ENCODE data around the gene CACNG5. TPM values are rescaled to one million over a fixed set of nuclear protein-coding genes. Genes with fewer than 3 reads are reported as not detected.

CACNG5 gene
- total RNA-seq, 2 donors from 2014 or later = not detected

DNA sequence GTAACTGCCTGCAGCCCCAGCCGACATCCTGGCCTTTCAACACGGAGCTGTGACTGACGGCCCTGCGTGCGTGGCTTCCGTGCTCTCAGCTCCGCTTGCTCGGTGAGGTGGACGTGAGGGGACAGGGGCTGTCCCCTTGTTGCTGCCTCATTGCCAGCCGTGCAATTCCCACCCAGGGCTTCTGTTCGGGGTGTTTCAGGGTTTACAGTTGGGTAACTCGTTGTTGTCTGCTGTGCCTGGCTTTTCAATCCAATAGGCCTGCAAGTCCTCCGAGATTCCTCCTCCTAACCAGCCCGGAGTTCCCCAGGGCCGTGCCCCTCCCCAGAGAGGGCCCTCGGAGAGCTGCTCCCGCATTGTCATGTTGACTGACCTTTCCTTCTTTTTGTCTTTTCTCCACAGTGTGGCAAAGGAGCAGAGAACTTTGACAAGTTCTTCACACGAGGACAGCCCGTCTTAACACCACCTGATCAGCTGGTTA is 31.4 kb upstream of the CACNG5 start:
- no peaks in the 10 kb centered on the region for H3K4me1 ChIP-seq
- H3K27ac ChIP-seq = no peak overlapping the region
- H3K9me3 ChIP-seq = no peaks in the 10 kb centered on the region
- H3K27me3 ChIP-seq = no peaks in the 10 kb centered on the region
- no peaks in the 10 kb centered on the region for H3K36me3 ChIP-seq
- DNase-seq (ENCODE audit: low spot score) = no peak
- H3K4me3 ChIP-seq = no peak overlapping the region
- no peak for TF ChIP-seq CTCF (IDR thresholded peaks at IDR 0.05)

DNA sequence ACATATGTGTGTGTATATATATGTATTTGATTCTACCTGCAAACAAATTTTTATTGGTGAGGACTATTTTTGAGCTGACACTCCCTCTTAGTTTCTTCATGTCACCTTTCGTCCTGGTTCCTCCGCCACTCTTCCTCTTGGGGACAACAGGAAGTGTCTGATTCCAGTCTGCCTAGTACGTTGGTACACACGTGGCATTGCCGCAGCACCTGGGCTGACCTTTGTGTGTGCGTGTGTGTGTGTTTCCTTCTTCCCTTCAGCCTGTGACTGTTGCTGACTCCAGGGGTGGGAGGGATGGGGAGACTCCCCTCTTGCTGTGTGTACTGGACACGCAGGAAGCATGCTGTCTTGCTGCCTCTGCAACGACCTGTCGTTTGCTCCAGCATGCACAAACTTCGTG is 29.4 kb upstream of the CACNG5 start:
- no peak for DNase-seq (ENCODE audit: low spot score)
- TF ChIP-seq CTCF (IDR thresholded peaks at IDR 0.05) = no peak

GRCh38 chr17:66807182-66807581 is 27.7 kb upstream of the CACNG5 start:
- Histone ChIP-seq H3K27me3 (no peaks in the 10 kb centered on the region), H3K4me3 (no peak overlapping the region), H3K36me3 (no peaks in the 10 kb centered on the region), H3K4me1 (no peaks in the 10 kb centered on the region), H3K9me3 (no peaks in the 10 kb centered on the region), H3K27ac (no peak overlapping the region)
- DNase-seq (ENCODE audit: low spot score) = no peak
- TF ChIP-seq CTCF (IDR thresholded peaks at IDR 0.05) = no peak

More for the DNA sequence above, 29.4 kb upstream of the CACNG5 start:
- Histone ChIP-seq H3K4me1 (no peaks in the 10 kb centered on the region), H3K4me3 (no peak overlapping the region), H3K27me3 (no peaks in the 10 kb centered on the region), H3K27ac (no peak overlapping the region), H3K9me3 (no peaks in the 10 kb centered on the region), H3K36me3 (no peaks in the 10 kb centered on the region)

DNA sequence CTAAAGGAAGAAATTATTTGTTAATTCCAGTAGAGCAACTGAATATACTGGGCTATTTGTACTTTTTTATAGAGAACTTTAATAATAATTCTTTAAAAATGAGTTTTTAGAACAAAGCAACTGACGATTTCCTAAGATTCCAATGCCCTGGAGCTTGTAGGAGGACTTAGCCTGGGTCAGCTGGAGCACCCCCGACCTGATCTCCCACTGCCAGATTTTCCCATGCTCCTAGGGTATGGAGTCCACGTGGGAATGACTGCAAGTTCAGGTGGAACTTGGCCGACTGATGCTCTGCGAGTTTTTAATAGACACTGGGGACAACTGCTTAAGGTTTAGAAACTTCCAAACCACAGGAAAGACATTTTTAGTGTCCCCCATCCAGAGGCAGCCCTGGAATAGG is 25.5 kb upstream of the CACNG5 start:
- Histone ChIP-seq H3K27me3 (no peaks in the 10 kb centered on the region), H3K9me3 (no peaks in the 10 kb centered on the region), H3K36me3 (no peaks in the 10 kb centered on the region), H3K27ac (no peak overlapping the region), H3K4me1 (no peaks in the 10 kb centered on the region), H3K4me3 (no peak overlapping the region)
- no peak for TF ChIP-seq CTCF (IDR thresholded peaks at IDR 0.05)
- DNase-seq (ENCODE audit: low spot score) = no peak

DNA sequence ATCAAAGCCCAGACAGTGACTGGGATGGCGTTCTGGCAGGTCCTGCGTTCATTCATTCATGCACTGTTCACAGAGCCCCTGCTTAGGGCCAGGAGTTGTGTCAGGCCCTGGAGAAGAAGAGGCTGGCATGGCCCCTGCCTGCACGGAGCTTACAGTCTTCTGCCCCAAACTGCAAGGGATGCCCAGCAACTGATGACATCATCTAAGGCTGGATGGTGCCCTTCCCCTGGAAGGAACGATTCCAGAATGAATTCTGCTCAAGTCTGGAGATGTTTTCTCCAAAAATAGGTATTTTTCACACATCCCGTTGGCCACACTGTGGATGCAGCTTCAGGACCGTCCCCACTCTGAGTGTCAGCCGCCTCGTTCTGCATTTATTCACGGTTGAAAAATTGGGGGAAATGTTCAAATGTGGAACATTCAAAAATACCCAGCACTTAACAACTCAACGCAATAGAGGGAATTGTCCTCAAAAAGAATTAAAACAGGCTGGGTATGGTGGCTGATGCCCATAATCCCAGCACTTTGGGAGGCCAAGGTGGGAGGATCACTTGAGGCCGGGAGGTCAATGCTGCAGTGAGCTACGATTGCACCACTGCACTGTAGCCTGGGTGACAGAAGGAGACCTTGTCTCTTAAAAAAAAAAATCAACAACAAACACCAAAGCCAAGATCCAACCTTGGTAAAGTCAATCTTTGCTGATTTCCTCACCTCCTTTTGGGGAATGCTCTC is 23.8 kb upstream of the CACNG5 start:
- no peaks in the 10 kb centered on the region for H3K4me1 ChIP-seq
- TF ChIP-seq CTCF (IDR thresholded peaks at IDR 0.05) = no peak
- no peak for DNase-seq (ENCODE audit: low spot score)

GRCh38 chr17:66811683-66812054 is 23.2 kb upstream of the CACNG5 start:
- Histone ChIP-seq H3K4me1 (no peaks in the 10 kb centered on the region), H3K36me3 (no peaks in the 10 kb centered on the region), H3K4me3 (no peak overlapping the region), H3K27me3 (no peaks in the 10 kb centered on the region), H3K9me3 (no peaks in the 10 kb centered on the region), H3K27ac (no peak overlapping the region)
- TF ChIP-seq CTCF (IDR thresholded peaks at IDR 0.05) = no peak
- DNase-seq (ENCODE audit: low spot score) = no peak

More for the DNA sequence above, 23.8 kb upstream of the CACNG5 start:
- Histone ChIP-seq H3K4me3 (no peak overlapping the region), H3K36me3 (no peaks in the 10 kb centered on the region), H3K9me3 (no peaks in the 10 kb centered on the region), H3K27me3 (no peaks in the 10 kb centered on the region), H3K27ac (no peak overlapping the region)

Measured in right atrium auricular region (tissue), 2 donors.